GM21423 (cell line): ENCODE measurements around the gene EIF4G2.
"Not testable (repeated sequence)": the region's sequence is repeated elsewhere in the genome, so short reads cannot be mapped to it uniquely, and the experiment has no call there.

Experiments used
- ATAC-seq: cut with Tn5 transposase; IDR thresholded peaks from one replicate; pipeline ENCODE4 v1.9.1; 2021; ENCODE audit warnings: mild to moderate bottlenecking, moderate library complexity; ENCODE audit not compliant: unreplicated experiment

Gene EIF4G2

GRCh38 chr11:10808553-10809372 lies at the start of gene EIF4G2:
TSS of gene EIF4G2 (minus strand) at chr11:10808926.
- peak; percentile 93 for ATAC-seq

GRCh38 chr11:10857709-10858438 lies 49.1 kb upstream of the EIF4G2 start, which contains the start of gene ZBED5:
TSS of gene ZBED5 (minus strand) at chr11:10858053. CDS start at chr11:10854945, 3,108 bp downstream.
- ATAC-seq = peak; percentile 90

- peak; percentile 16 for ATAC-seq
Measured at GRCh38 chr11:10857459-10857708, 48.7 kb upstream of the EIF4G2 start.

- ATAC-seq = peak; percentile 2
Measured at GRCh38 chr11:10856689-10857458, 48.1 kb upstream of the EIF4G2 start.

- no peak for ATAC-seq
Measured at GRCh38 chr11:10855295-10855694, 46.6 kb upstream of the EIF4G2 start.

GRCh38 chr11:10847960-10848860 lies 39.5 kb upstream of the EIF4G2 start:
- no peak for ATAC-seq

GRCh38 chr11:10846660-10847059 lies 37.9 kb upstream of the EIF4G2 start:
- no peak for ATAC-seq

- ATAC-seq = no peak
Measured at GRCh38 chr11:10845589-10845988, 36.9 kb upstream of the EIF4G2 start.

GRCh38 chr11:10844796-10845195 lies 36.1 kb upstream of the EIF4G2 start:
- no peak for ATAC-seq

GRCh38 chr11:10844356-10844755 lies 35.6 kb upstream of the EIF4G2 start:
- ATAC-seq = no peak

GRCh38 chr11:10838881-10839280 lies 30.2 kb upstream of the EIF4G2 start:
- ATAC-seq = no peak

- no peak for ATAC-seq
Measured at GRCh38 chr11:10838083-10838482, 29.4 kb upstream of the EIF4G2 start.

- ATAC-seq = not testable (repeated sequence)
Measured at GRCh38 chr11:10836884-10837283, 28.2 kb upstream of the EIF4G2 start.

- ATAC-seq = no peak
Measured at GRCh38 chr11:10829139-10829538, 20.4 kb upstream of the EIF4G2 start.

GRCh38 chr11:10828402-10828801 lies 19.7 kb upstream of the EIF4G2 start:
- ATAC-seq = no peak

- peak; percentile 71 for ATAC-seq
Measured at GRCh38 chr11:10824888-10825287, 16.2 kb upstream of the EIF4G2 start.

- no peak for ATAC-seq
Measured at GRCh38 chr11:10823152-10823579, 14.4 kb upstream of the EIF4G2 start.

GRCh38 chr11:10822491-10822890 lies 13.8 kb upstream of the EIF4G2 start:
- ATAC-seq = not testable (repeated sequence)

- no peak for ATAC-seq
Measured at GRCh38 chr11:10818594-10818993, 9.9 kb upstream of the EIF4G2 start.

GRCh38 chr11:10813945-10814344 lies 5.2 kb upstream of the EIF4G2 start:
- ATAC-seq = no peak
